ENCODE measurements around the gene TSSC4.

The TSSC4 gene

GRCh38 chr11:2401436-2401984 lies 960 bp downstream of the TSSC4 start:
- no peak for DNase-seq (ENCODE audit: low spot score)

- DNase-seq (ENCODE audit: low spot score) = no peak
Observed at GRCh38 chr11:2402106-2402505, 1.6 kb downstream of the TSSC4 start.

GRCh38 chr11:2402890-2403645 lies 2.5 kb downstream of the TSSC4 start:
- no peak for DNase-seq (ENCODE audit: low spot score)

- DNase-seq (ENCODE audit: low spot score) = no peak
Observed at GRCh38 chr11:2404735-2405196, 4.2 kb downstream of the TSSC4 start.

GRCh38 chr11:2406451-2406850 lies 5.9 kb downstream of the TSSC4 start:
- no peak for DNase-seq (ENCODE audit: low spot score)

GRCh38 chr11:2406878-2407410 lies 6.4 kb downstream of the TSSC4 start:
- no peak for DNase-seq (ENCODE audit: low spot score)

GRCh38 chr11:2408671-2409070 lies 8.1 kb downstream of the TSSC4 start:
- no peak for DNase-seq (ENCODE audit: low spot score)

GRCh38 chr11:2409126-2409525 lies 8.6 kb downstream of the TSSC4 start:
- DNase-seq (ENCODE audit: low spot score) = no peak

GRCh38 chr11:2409611-2410468 lies 9.3 kb downstream of the TSSC4 start:
- DNase-seq (ENCODE audit: low spot score) = no peak

- no peak for DNase-seq (ENCODE audit: low spot score)
Observed at GRCh38 chr11:2410616-2411015, 10.1 kb downstream of the TSSC4 start.

- DNase-seq (ENCODE audit: low spot score) = no peak
Observed at GRCh38 chr11:2411446-2412305, 11.1 kb downstream of the TSSC4 start.

- no peak for DNase-seq (ENCODE audit: low spot score)
Observed at GRCh38 chr11:2412323-2412722, 11.8 kb downstream of the TSSC4 start.

- DNase-seq (ENCODE audit: low spot score) = no peak
Observed at GRCh38 chr11:2413742-2414579, 13.4 kb downstream of the TSSC4 start.

- DNase-seq (ENCODE audit: low spot score) = no peak
Observed at GRCh38 chr11:2414616-2415015, 14.1 kb downstream of the TSSC4 start.

GRCh38 chr11:2415171-2415570 lies 14.6 kb downstream of the TSSC4 start:
- DNase-seq (ENCODE audit: low spot score) = no peak

GRCh38 chr11:2415601-2416380 lies 15.2 kb downstream of the TSSC4 start:
- DNase-seq (ENCODE audit: low spot score) = no peak

GRCh38 chr11:2416765-2417164 lies 16.2 kb downstream of the TSSC4 start:
- no peak for DNase-seq (ENCODE audit: low spot score)

- no peak for DNase-seq (ENCODE audit: low spot score)
Observed at GRCh38 chr11:2417856-2418692, 17.5 kb downstream of the TSSC4 start.
